H1 (cell line): ENCODE measurements around the gene ELOVL2. TPM values are rescaled to one million over a fixed set of nuclear protein-coding genes. Genes with fewer than 3 reads are reported as not detected.

ENCODE experiments used
- CTCF ChIA-PET: fragments of 300-600 bp; sonication (Branson Sonifier 250); formaldehyde crosslinking; loops from one replicate; lab custom pipeline; 2021; ENCODE audit not compliant: partially characterized antibody; lab: Charles Lee
- POLR2A ChIA-PET: fragments of 300-600 bp; sonication (Branson Sonifier 250); formaldehyde crosslinking; loops from one replicate; lab custom pipeline; 2021; ENCODE audit warnings: inconsistent platforms; ENCODE audit not compliant: partially characterized antibody; lab: Charles Lee
- DNase-seq, 2 experiments: peaks; one replicate each; pipeline versions ENCODE4 v3.0.0 to v3.0.0-alpha.2; 2010 to 2022; ENCODE audit warnings: low spot score in 2 of 2, low read depth in 1 of 2, mixed read lengths in 1 of 2
- FAIRE-seq: peaks from 2 replicates; lab custom pipeline; 2011; peaks lifted over from hg19 to GRCh38; lab: Jason Lieb, UNC
- H2AFZ ChIP-seq: 2 replicates; pipeline ENCODE4 v1.8.1; 2012; ENCODE audit warnings: low read length, inconsistent platforms
- H2AK5ac ChIP-seq: 2 replicates; pipeline ENCODE4 v1.6.1; 2013; ENCODE audit warnings: low read depth, low read length
- H2BK120ac ChIP-seq: replicated peaks from 2 replicates; pipeline ENCODE3; 2013; ENCODE audit warnings: low read depth, low read length, inconsistent platforms
- H2BK12ac ChIP-seq: 2 replicates; pipeline ENCODE4 v1.6.1; 2013; ENCODE audit warnings: low read depth, low read length
- H2BK15ac ChIP-seq: 2 replicates; pipeline ENCODE4 v1.6.1; 2013; ENCODE audit warnings: low read length
- H2BK20ac ChIP-seq: 2 replicates; pipeline ENCODE4 v1.6.1; 2013; ENCODE audit warnings: low read length
- H2BK5ac ChIP-seq: 2 replicates; pipeline ENCODE4 v1.6.1; 2013; ENCODE audit warnings: low read depth, low read length
- H3K14ac ChIP-seq: 2 replicates; pipeline ENCODE4 v1.6.1; 2013; ENCODE audit warnings: inconsistent platforms; ENCODE audit not compliant: insufficient read length
- H3K18ac ChIP-seq: 2 replicates; pipeline ENCODE4 v1.6.1; 2013; ENCODE audit warnings: low read length; ENCODE audit errors: extremely low read depth
- H3K23ac ChIP-seq: 2 replicates; pipeline ENCODE4 v1.6.1; 2013; ENCODE audit warnings: inconsistent platforms; ENCODE audit not compliant: insufficient read length
- H3K23me2 ChIP-seq: 2 replicates; pipeline ENCODE4 v1.6.1; 2013; ENCODE audit warnings: low read depth, low read length
- H3K27ac ChIP-seq: 2 replicates; pipeline ENCODE4 v1.6.1; 2011; ENCODE audit warnings: low read depth, low read length, inconsistent platforms
- H3K27me3 ChIP-seq, 4 experiments: replicated peaks in 1 of 4; 1 replicate in 1 of 4; 2 replicates in 3 of 4; pipeline versions ENCODE4 v1.6.1 to v1.8.1; 2011 to 2013; ENCODE audit warnings: low read length in 3 of 4, mild to moderate bottlenecking in 3 of 4, inconsistent platforms in 2 of 4, mixed read lengths in 2 of 4, moderate library complexity in 1 of 4; ENCODE audit not compliant: control insufficient read depth in 3 of 4, insufficient read depth in 3 of 4; ENCODE audit errors: extremely low read depth in 1 of 4
- H3K36me3 ChIP-seq, 4 experiments: 2 replicates each; pipeline versions ENCODE4 v1.6.1 to v1.8.1; 2011 to 2013; ENCODE audit warnings: mild to moderate bottlenecking in 4 of 4, low read length in 3 of 4, moderate library complexity in 2 of 4, control low read depth in 1 of 4, inconsistent platforms in 1 of 4; ENCODE audit not compliant: insufficient read depth in 4 of 4, control insufficient read depth in 2 of 4
- H3K4ac ChIP-seq: replicated peaks from 2 replicates; pipeline ENCODE3; 2013; ENCODE audit warnings: low read length, low read depth, mixed read lengths, inconsistent platforms; ENCODE audit not compliant: insufficient read length
- H3K4me1 ChIP-seq, 4 experiments: replicated peaks in 1 of 4; 1 replicate in 1 of 4; 2 replicates in 3 of 4; pipeline versions ENCODE4 v1.6.1 to v1.8.1; 2011 to 2013; ENCODE audit warnings: low read length in 3 of 4, inconsistent platforms in 2 of 4, mixed read lengths in 1 of 4; ENCODE audit not compliant: insufficient read depth in 4 of 4, control insufficient read depth in 3 of 4
- H3K4me2 ChIP-seq, 2 experiments: 2 replicates each; pipeline versions ENCODE4 v1.6.1 to v1.8.1; 2011 to 2013; ENCODE audit warnings: low read depth in 2 of 2, low read length in 2 of 2, control low read depth in 1 of 2, inconsistent platforms in 1 of 2, mild to moderate bottlenecking in 1 of 2; ENCODE audit not compliant: insufficient read depth in 1 of 2
- H3K4me3 ChIP-seq, 4 experiments: fragments of 200-600, 300-600 bp in 1 of 4; sonication (generic), shearing (Covaris generic), sonication (Bioruptor Twin) in 1 of 4; 2 replicates each; pipeline versions ENCODE4 v1.5.1 to v1.8.1; 2011 to 2016; ENCODE audit warnings: low read length in 4 of 4, low read depth in 3 of 4, control low read depth in 2 of 4, inconsistent platforms in 2 of 4, mild to moderate bottlenecking in 2 of 4, mixed read lengths in 1 of 4, moderate library complexity in 1 of 4; ENCODE audit not compliant: insufficient read depth in 2 of 4; ENCODE audit errors: extremely low read depth in 1 of 4
- H3K56ac ChIP-seq: replicated peaks from 2 replicates; pipeline ENCODE3; 2013; ENCODE audit warnings: low read depth, mild to moderate bottlenecking, mixed read lengths, low read length, inconsistent platforms; ENCODE audit not compliant: insufficient read length
- H3K79me1 ChIP-seq: 2 replicates; pipeline ENCODE4 v1.6.1; 2013; ENCODE audit warnings: low read depth, low read length, control low read depth
- H3K79me2 ChIP-seq, 2 experiments: 2 replicates each; pipeline versions ENCODE4 v1.6.1 to v1.8.1; 2012 to 2013; ENCODE audit warnings: low read length in 2 of 2, mild to moderate bottlenecking in 2 of 2, inconsistent platforms in 1 of 2; ENCODE audit not compliant: insufficient read depth in 2 of 2, control insufficient read depth in 1 of 2
- H3K9ac ChIP-seq, 4 experiments: replicated peaks in 1 of 4; 1 replicate in 1 of 4; 2 replicates in 3 of 4; pipeline versions ENCODE4 v1.6.1 to v1.8.1; 2011 to 2013; ENCODE audit warnings: low read depth in 3 of 4, low read length in 3 of 4, control low read depth in 2 of 4, mild to moderate bottlenecking in 2 of 4, moderate library complexity in 2 of 4, inconsistent platforms in 1 of 4; ENCODE audit errors: extremely low read depth in 1 of 4
- H3K9me3 ChIP-seq, 2 experiments: 2 replicates each; pipeline versions ENCODE4 v1.6.1 to v1.8.1; 2012 to 2013; ENCODE audit warnings: mild to moderate bottlenecking in 2 of 2, moderate library complexity in 2 of 2, control low read depth in 1 of 2, inconsistent platforms in 1 of 2, low read depth in 1 of 2, low read length in 1 of 2, mixed read lengths in 1 of 2; ENCODE audit not compliant: insufficient read depth in 2 of 2
- H4K20me1 ChIP-seq, 2 experiments: replicated peaks in 1 of 2; 2 replicates each; pipeline versions ENCODE3 to v1.8.1; 2011 to 2013; ENCODE audit warnings: inconsistent platforms in 2 of 2, low read length in 2 of 2, mild to moderate bottlenecking in 1 of 2; ENCODE audit not compliant: insufficient read depth in 2 of 2, control insufficient read depth in 1 of 2
- H4K5ac ChIP-seq: 2 replicates; pipeline ENCODE4 v1.6.1; 2013; ENCODE audit warnings: low read length, low read depth, mixed read lengths, inconsistent platforms; ENCODE audit not compliant: insufficient read length
- H4K8ac ChIP-seq: 2 replicates; pipeline ENCODE4 v1.8.0; 2013; ENCODE audit warnings: mild to moderate bottlenecking, moderate library complexity, low read length, inconsistent platforms; ENCODE audit not compliant: insufficient read depth; ENCODE audit errors: extremely low read depth
- H4K91ac ChIP-seq: replicated peaks from 2 replicates; pipeline ENCODE3; 2013; ENCODE audit warnings: low read length, mixed read lengths, inconsistent platforms; ENCODE audit not compliant: insufficient read length
- KDM5A ChIP-seq: fragments of 200-600 bp; IDR thresholded peaks from 2 replicates; pipeline ENCODE4 v1.7.1; 2012; ENCODE audit warnings: mild to moderate bottlenecking, low read length, inconsistent platforms, mixed read lengths
- SP1 ChIP-seq: IDR thresholded peaks from 2 replicates; pipeline ENCODE4 v1.6.1; 2011; ENCODE audit warnings: low read depth, low read length
- WGBS, 2 experiments: shearing (Covaris generic) in 1 of 2; methylation state at CpG; one replicate each; pipeline versions ENCODE4 v1.1.6 to v1.1.7; 2013 to 2015; ENCODE audit warnings: low lambda C conversion rate in 2 of 2, mixed read lengths in 2 of 2, inconsistent platforms in 1 of 2, low coverage in 1 of 2, missing lambda C conversion rate in 1 of 2; ENCODE audit not compliant: insufficient replicate concordance in 2 of 2, insufficient coverage in 1 of 2, insufficient read length in 1 of 2; ENCODE audit errors: extremely low coverage in 1 of 2, missing lambda C conversion rate in 1 of 2; 5-methylcytosine and 5-hydroxymethylcytosine counted together
- polyA plus RNA-seq, 7 experiments: library from polyadenylated mRNA; depleted of rRNA in 3 of 7; stranded (reverse) in 5 of 7; unstranded in 2 of 7; fragments of >200 nt in 5 of 7; fragments of 200-250 nt in 2 of 7; gene quantifications; 1 replicate in 5 of 7; 2 replicates in 1 of 7; 4 replicates in 1 of 7; pipeline versions ENCODE4 v1.2.1 to v1.2.3, GENCODE V29; 2011 to 2013; ENCODE audit warnings: missing spikeins in 2 of 7, mixed read lengths in 2 of 7
- total RNA-seq: library from RNA; stranded (reverse); fragmentation: NEBNext Ultra II Directional; extraction: Animal tissue kit (Norgen Biotek cat#: 25700); gene quantifications from 2 replicates; pipeline ENCODE4 v1.2.1, GENCODE V29; 2021

ELOVL2 gene
- total and polyA plus RNA-seq, 2 of the 8 experiments (the other 6 are each of a cell fraction or from before 2014, with no cell fraction given) = 0.42 to 0.89 TPM

- no peak overlapping the region for H4K5ac ChIP-seq
- H2BK5ac ChIP-seq = no peak overlapping the region
- TF ChIP-seq KDM5A = no peak
- no peak for TF ChIP-seq SP1
- H3K27ac ChIP-seq = no peak overlapping the region
- H4K8ac ChIP-seq = no peak overlapping the region
- no peaks in the 10 kb centered on the region; the same call in 1 of the 2 replicates for H3K23me2 ChIP-seq
- peaks cover 6 to 25% (median 18%) of the 10 kb centered on the region in 4 experiments; a peak in 6 of 7 replicates for H3K27me3 ChIP-seq
- no peak overlapping the region for H2BK20ac ChIP-seq
- DNase-seq = no peak
- no peaks in the 10 kb centered on the region for H3K9me3 ChIP-seq
- no peak overlapping the region for H2BK120ac ChIP-seq
- H3K9ac ChIP-seq = no peak overlapping the region
- H3K18ac ChIP-seq = no peak overlapping the region
- FAIRE-seq = no peak
- H3K4me3 ChIP-seq = no peak overlapping the region
- no peaks in the 10 kb centered on the region for H3K79me2 ChIP-seq
- CTCF ChIA-PET = interaction anchor here (0.7 to 1.5 kb wide), 3 partner anchors 14 to 102 kb away, joined by 3 to 6 read pairs (median 6); no protein-coding TSS in a partner anchor
- no peak overlapping the region for H3K4ac ChIP-seq
- WGBS, 2 experiments = 87% methylated on average over 2 of the region's 2 CpGs; no CpG with 5 or more reads in 1 of the 2 experiments
- no peak overlapping the region for H3K56ac ChIP-seq
- no peaks in the 10 kb centered on the region for H3K36me3 ChIP-seq
- H3K4me2 ChIP-seq = no peak overlapping the region
- no peaks in the 10 kb centered on the region for H3K79me1 ChIP-seq
- no peaks in the 10 kb centered on the region for H4K20me1 ChIP-seq
- H2AK5ac ChIP-seq = no peak overlapping the region
- no peak overlapping the region for H2BK15ac ChIP-seq
- no peaks in the 10 kb centered on the region for H3K4me1 ChIP-seq
- H4K91ac ChIP-seq = no peak overlapping the region
- no peak overlapping the region for H2BK12ac ChIP-seq
- H3K14ac ChIP-seq = no peak overlapping the region
- H3K23ac ChIP-seq = no peak overlapping the region
- POLR2A ChIA-PET = no interaction called here
- H2AFZ ChIP-seq = no peak overlapping the region
Observed at GRCh38 chr6:10968776-10969175, 75.3 kb downstream of the ELOVL2 start.
